HG02840 (cell line): ENCODE results near the gene KCNE1.

ENCODE experiments used
- ATAC-seq: cut with Tn5 transposase; IDR thresholded peaks from one replicate; pipeline ENCODE4 v1.9.1; 2021; ENCODE audit warnings: mild to moderate bottlenecking, moderate library complexity, moderate number of reproducible peaks; ENCODE audit not compliant: unreplicated experiment, low FRiP score

KCNE1 gene

GRCh38 chr21:34536820-34537219 is 24.8 kb upstream of the KCNE1 start:
- ATAC-seq: no peak

GRCh38 chr21:34536311-34536710 is 24.3 kb upstream of the KCNE1 start:
- no peak for ATAC-seq

- no peak for ATAC-seq
These were observed 23.9 kb upstream of the KCNE1 start for GRCh38 chr21:34535886-34536285.

GRCh38 chr21:34534522-34534921 is 22.5 kb upstream of the KCNE1 start:
- no peak for ATAC-seq

GRCh38 chr21:34533938-34534337 is 21.9 kb upstream of the KCNE1 start:
- no peak for ATAC-seq

- no peak for ATAC-seq
These were observed 19.4 kb upstream of the KCNE1 start for GRCh38 chr21:34531399-34531798.

- no peak for ATAC-seq
These were observed 18.3 kb upstream of the KCNE1 start for GRCh38 chr21:34530261-34530660.

GRCh38 chr21:34528131-34528561 is 16.1 kb upstream of the KCNE1 start:
- ATAC-seq: no peak

- no peak for ATAC-seq
These were observed 14.7 kb upstream of the KCNE1 start for GRCh38 chr21:34526618-34527290.

GRCh38 chr21:34526241-34526617 is 14.2 kb upstream of the KCNE1 start:
- no peak for ATAC-seq

- no peak for ATAC-seq
These were observed 12.9 kb upstream of the KCNE1 start for GRCh38 chr21:34524646-34525601.

GRCh38 chr21:34523019-34523555 is 11.1 kb upstream of the KCNE1 start:
- ATAC-seq: no peak

GRCh38 chr21:34522284-34522683 is 10.3 kb upstream of the KCNE1 start:
- ATAC-seq: no peak

- no peak for ATAC-seq
These were observed 9.6 kb upstream of the KCNE1 start for GRCh38 chr21:34521561-34521960.

GRCh38 chr21:34520764-34521508 is 8.9 kb upstream of the KCNE1 start:
- ATAC-seq: no peak

GRCh38 chr21:34520281-34520680 is 8.3 kb upstream of the KCNE1 start:
- ATAC-seq: no peak

GRCh38 chr21:34519694-34520093 is 7.7 kb upstream of the KCNE1 start:
- ATAC-seq: no peak

- no peak for ATAC-seq
These were observed 7.0 kb upstream of the KCNE1 start for GRCh38 chr21:34519016-34519415.

- ATAC-seq: no peak
These were observed 6.3 kb upstream of the KCNE1 start for GRCh38 chr21:34518301-34518700.

- no peak for ATAC-seq
These were observed 5.7 kb upstream of the KCNE1 start for GRCh38 chr21:34517491-34518245.
